Spleen (tissue), 7 donors: Measurements from ENCODE around the gene ENDOD1.

Experiments used
- POLR2A ChIP-seq, 3 donors: fragments of 450-650 bp; IDR thresholded peaks; one replicate each; pipeline ENCODE4 v1.5.1; 2017; ENCODE audit warnings: antibody characterized with exemption in 3 of 3, mild to moderate bottlenecking in 1 of 3
- TF ChIP-seq, protein P1 (sequence below), 11 experiments: fragments of 200-600 bp in 7 of 11; fragments of 450-650 bp in 4 of 11; sonication (generic) in 4 of 11; IDR thresholded peaks in 8 of 11; conservative IDR thresholded peaks in 3 of 11; 1 replicate in 7 of 11; 2 replicates in 4 of 11; pipeline versions ENCODE4 v1.4.0 to v1.8.0; 2016 to 2021; ENCODE audit warnings: antibody characterized with exemption in 11 of 11, inconsistent platforms in 4 of 11, mild to moderate bottlenecking in 1 of 11
- donor health status: DM: no; HTN: no; CAD: no; lungs with moderate emphysema.
- donor health status: DM: no; HTN: no; CAD: no.
- donor health status: DM: no; HTN: no; CAD: no.

DNA sequence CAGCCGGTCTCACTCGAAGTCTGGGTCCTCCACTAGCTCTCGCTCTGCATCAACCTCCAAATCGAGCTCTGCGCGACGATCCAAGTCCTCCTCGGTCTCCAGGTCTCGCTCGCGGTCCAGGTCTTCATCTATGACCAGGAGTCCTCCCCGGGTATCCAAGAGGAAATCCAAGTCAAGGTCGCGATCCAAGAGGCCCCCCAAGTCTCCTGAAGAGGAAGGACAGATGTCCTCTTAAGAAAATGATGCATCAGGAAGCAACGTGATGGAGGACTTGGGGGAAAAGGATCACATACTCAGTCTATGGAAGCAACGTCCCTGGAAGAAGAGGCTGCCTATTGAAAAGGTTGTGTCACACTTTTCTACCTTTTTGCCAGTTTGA is 21.8 kb upstream of the ENDOD1 start:
- TF ChIP-seq, protein P1, sequence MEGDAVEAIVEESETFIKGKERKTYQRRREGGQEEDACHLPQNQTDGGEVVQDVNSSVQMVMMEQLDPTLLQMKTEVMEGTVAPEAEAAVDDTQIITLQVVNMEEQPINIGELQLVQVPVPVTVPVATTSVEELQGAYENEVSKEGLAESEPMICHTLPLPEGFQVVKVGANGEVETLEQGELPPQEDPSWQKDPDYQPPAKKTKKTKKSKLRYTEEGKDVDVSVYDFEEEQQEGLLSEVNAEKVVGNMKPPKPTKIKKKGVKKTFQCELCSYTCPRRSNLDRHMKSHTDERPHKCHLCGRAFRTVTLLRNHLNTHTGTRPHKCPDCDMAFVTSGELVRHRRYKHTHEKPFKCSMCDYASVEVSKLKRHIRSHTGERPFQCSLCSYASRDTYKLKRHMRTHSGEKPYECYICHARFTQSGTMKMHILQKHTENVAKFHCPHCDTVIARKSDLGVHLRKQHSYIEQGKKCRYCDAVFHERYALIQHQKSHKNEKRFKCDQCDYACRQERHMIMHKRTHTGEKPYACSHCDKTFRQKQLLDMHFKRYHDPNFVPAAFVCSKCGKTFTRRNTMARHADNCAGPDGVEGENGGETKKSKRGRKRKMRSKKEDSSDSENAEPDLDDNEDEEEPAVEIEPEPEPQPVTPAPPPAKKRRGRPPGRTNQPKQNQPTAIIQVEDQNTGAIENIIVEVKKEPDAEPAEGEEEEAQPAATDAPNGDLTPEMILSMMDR (IDR thresholded peaks at IDR 0.05 in 8 of 11, conservative IDR thresholded peaks at IDR 0.05 in 3 of 11) = no peak
- TF ChIP-seq POLR2A (IDR thresholded peaks at IDR 0.05) = no peak
